Embryonic facial prominence (tissue), 1 donor: Measurements from ENCODE around the gene TMEM156.

Experiments
- DNase-seq: peaks from one replicate; pipeline ENCODE4 v3.0.0-alpha.2; 2016; ENCODE audit errors: extremely low spot score

The TMEM156 gene

DNA sequence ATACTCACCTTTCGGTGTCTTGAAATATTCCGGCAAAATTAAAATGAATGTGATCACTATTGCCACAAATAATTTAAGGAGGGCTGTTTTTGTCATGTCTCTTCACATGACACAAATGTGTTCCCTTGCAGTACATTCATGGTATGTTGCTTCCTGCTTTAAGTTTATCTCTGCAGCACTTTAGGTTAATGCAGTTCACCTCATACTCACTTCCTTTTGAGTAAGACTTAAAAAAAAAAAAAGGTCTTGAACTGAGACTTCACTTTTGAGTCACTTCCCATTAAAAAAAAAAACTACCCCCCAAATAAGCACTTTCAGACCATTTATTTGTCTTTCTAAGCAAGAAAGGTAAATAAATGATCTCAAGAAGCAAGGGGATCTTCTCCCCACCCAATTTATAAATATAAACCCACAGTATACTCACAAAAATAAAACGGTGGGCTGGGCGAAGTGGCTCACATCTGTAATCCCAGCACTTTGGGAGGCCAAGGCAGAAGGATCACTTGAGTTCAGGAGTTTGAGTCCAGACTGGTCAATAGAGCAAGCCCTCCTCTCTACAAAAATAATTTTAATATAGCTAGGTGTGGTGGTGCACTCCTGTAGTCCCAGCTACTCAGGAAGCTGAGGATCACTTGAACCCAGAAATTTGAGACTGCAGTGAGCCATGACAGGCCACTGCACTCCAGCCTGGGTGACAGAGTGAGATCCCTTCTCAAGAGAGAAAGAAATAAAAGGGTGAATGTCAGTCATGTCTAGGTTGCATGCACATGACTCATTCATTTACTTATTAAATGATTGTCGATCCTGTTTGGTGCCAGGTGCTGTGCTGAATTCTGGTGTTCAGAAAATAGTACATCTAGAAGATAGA is at the start of gene TMEM156:
Gene TMEM156 (minus strand): TSS at position 192 of the 868 bp plus-strand sequence. CDS start 96 bp downstream, at position 96.
- DNase-seq, result no peak

- no peak for DNase-seq
Observed at GRCh38 chr4:39078829-39079228, 46.6 kb upstream of the TMEM156 start.

DNA sequence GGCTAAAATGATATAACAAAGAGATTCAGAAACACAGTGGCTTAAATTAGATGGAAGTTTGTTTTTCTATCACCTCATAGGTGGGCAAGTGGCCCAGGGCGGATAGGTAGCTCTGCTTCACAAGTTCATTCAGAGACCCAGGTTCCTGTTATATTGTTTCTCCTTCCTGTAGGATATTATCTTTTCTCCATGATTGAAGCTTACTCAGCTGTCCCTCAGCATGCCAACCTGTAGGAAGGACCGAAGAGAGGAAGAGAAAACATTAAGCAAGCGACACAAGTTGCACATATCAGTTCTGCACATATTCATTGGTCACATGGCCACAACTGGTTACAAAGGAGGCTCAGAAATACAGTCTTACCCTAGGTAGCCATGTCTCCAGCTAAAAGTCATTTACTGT is 36.7 kb upstream of the TMEM156 start:
- DNase-seq, result no peak

- no peak for DNase-seq
Observed at GRCh38 chr4:39067451-39067850, 35.2 kb upstream of the TMEM156 start.

DNA sequence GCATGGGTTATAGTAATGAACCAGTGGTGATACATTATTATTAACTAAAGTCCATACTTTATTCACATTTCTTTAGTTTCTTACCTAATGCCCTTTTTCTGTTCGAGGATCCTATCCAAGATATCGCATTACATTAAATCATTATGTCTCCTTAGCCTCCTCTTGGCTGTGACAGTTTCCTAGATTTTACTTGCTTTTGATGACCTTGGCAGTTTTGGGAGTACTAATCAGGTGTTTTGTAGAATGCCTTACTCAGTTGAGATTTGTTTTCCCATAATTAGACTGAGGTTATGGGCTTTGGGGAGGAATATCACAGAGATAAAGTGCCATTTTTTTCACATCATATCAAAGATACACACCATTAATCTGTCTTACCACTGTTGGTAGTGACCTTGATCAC is 34.8 kb upstream of the TMEM156 start:
- no peak for DNase-seq

GRCh38 chr4:39066371-39066770 is 34.2 kb upstream of the TMEM156 start:
- DNase-seq, result no peak

DNA sequence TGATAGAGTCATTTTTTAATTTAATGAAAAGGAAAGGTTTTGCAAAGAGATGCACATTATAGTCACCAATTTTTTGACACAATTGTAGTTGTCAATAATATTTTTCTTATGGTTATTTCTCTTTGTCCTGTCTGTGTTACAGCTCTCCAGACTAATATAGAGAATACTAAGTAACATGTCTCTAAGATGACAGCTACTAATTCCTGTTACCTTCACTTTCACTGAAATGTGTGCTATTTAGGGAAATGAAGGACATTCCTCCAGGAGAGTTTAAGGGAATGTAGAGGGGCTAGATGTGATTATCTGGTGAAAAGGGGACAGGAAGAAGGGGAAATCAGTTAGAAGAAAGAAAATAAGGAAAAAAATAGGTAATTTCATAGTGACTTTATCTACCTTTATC is 31.2 kb upstream of the TMEM156 start:
- DNase-seq, result no peak

DNA sequence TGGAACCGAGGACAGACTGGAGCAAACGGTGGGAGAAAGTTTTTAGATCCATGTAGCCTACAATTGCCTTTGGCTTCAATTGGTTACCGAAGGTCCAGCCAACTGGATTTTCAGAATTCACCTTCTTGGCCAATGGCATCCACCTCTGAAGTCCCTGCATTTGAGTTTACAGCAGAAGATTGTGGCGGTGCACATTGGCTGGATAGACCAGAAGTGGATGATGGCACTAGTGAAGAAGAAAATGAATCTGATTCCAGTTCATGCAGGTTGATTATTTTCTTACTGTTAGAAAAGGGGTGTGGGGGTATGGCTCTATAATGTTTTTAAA is 30.5 kb upstream of the TMEM156 start:
- no peak for DNase-seq

- peak; percentile 33 for DNase-seq
Observed at GRCh38 chr4:39062094-39062769, 30.0 kb upstream of the TMEM156 start, which contains the start of gene KLHL5. TSS of gene KLHL5 (plus strand) at chr4:39062232. CDS start at chr4:39062653, 421 bp downstream.

GRCh38 chr4:39061457-39061856 is 29.2 kb upstream of the TMEM156 start:
- no peak for DNase-seq

- DNase-seq, result no peak
Observed at GRCh38 chr4:39056023-39056422, 23.8 kb upstream of the TMEM156 start.

GRCh38 chr4:39054497-39054896 is 22.3 kb upstream of the TMEM156 start:
- no peak for DNase-seq

- DNase-seq, result no peak
Observed at GRCh38 chr4:39053983-39054382, 21.8 kb upstream of the TMEM156 start.

DNA sequence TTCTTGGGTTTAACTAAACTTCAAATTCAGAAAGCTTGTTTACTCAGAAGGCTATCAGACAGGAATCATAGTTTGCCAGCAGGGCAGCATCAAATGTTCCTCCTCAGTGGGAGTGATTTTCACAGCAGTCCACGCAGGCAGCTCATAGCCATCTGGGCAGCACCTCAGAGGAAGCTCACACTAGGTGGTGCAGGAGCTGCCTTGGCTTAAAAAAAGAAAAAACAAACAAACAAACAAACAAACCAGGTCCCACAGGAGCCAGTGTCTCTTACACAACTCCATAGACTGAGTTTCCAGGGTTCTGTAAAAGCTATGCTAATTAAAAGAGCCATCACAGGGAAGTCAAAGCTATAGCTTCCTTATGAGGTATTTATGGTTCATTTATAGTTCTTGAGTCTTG is 19.3 kb upstream of the TMEM156 start:
- no peak for DNase-seq

GRCh38 chr4:39050590-39050989 is 18.4 kb upstream of the TMEM156 start:
- DNase-seq, result no peak

GRCh38 chr4:39048311-39048710 is 16.1 kb upstream of the TMEM156 start:
- DNase-seq, result no peak

- DNase-seq, result no peak
Observed at GRCh38 chr4:39047681-39048080, 15.5 kb upstream of the TMEM156 start.

DNA sequence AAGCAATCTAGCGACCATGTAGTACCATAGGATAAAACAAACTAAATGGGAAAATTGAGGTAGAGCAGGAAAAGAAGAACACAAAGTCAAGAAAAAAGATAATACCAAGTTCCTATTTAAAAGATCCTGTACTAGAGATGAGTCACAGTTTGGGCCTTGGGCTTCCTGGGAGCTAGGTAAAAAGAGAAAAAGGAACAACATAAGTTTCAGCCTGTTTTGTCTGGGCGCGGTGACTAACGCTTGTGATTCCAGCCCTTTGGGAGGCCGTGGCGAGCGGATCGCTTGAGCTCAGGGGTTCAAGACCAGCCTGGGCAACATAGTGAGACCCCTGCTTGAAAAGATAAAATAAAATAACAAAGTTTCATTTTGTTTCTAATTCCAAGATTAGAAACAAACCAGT is 14.0 kb upstream of the TMEM156 start:
- DNase-seq, result no peak

- no peak for DNase-seq
Observed at GRCh38 chr4:39045827-39046221, 13.6 kb upstream of the TMEM156 start.

GRCh38 chr4:39044956-39045826 is 13.0 kb upstream of the TMEM156 start:
- no peak for DNase-seq

GRCh38 chr4:39044364-39044955 is 12.3 kb upstream of the TMEM156 start:
- peak; percentile 79 for DNase-seq

- no peak for DNase-seq
Observed at GRCh38 chr4:39043861-39044363, 11.7 kb upstream of the TMEM156 start.
